ENCODE measurements around the gene FSD2.

DNA sequence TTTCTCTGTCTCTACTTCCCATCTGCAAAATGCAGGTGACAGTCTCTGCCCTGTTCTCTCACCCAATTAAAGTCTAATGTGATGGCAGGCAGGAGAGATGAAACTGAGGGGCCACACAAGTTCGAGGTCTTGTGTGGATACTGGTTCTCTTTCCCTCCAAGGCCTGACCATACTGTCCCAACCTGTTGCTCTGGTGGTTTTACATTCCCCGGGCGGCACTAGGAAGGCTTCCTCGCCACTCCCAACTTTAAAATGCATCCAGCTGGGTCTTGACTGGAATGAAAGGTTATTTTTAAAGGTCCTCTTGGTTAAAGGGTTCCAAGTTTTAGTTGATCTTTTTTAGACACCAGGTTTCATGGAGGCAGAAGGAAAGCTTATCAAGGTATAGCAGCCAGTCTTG, 40.8 kb upstream of the FSD2 start:
- TF ChIP-seq, protein P1, sequence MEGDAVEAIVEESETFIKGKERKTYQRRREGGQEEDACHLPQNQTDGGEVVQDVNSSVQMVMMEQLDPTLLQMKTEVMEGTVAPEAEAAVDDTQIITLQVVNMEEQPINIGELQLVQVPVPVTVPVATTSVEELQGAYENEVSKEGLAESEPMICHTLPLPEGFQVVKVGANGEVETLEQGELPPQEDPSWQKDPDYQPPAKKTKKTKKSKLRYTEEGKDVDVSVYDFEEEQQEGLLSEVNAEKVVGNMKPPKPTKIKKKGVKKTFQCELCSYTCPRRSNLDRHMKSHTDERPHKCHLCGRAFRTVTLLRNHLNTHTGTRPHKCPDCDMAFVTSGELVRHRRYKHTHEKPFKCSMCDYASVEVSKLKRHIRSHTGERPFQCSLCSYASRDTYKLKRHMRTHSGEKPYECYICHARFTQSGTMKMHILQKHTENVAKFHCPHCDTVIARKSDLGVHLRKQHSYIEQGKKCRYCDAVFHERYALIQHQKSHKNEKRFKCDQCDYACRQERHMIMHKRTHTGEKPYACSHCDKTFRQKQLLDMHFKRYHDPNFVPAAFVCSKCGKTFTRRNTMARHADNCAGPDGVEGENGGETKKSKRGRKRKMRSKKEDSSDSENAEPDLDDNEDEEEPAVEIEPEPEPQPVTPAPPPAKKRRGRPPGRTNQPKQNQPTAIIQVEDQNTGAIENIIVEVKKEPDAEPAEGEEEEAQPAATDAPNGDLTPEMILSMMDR (conservative IDR thresholded peaks at IDR 0.05), result no peak
- no peak for TF ChIP-seq EZH2 (IDR thresholded peaks at IDR 0.05; ENCODE audit: low read depth)
